Esophagus squamous epithelium (tissue), 4 donors: ENCODE measurements around the gene MBOAT7.

ENCODE experiments used
- POLR2A ChIP-seq, 4 donors: fragments of 450-650 bp; IDR thresholded peaks; one replicate each; pipeline ENCODE4 v1.6.1; 2017; ENCODE audit warnings: antibody characterized with exemption in 4 of 4, mild to moderate bottlenecking in 4 of 4, moderate library complexity in 3 of 4
- TF ChIP-seq, protein P1 (sequence below), 6 experiments: fragments of 450-650 bp in 4 of 6; fragments of 200-600 bp in 2 of 6; sonication (generic) in 2 of 6; IDR thresholded peaks; one replicate each; pipeline ENCODE4 v1.5.1; 2016 to 2019; ENCODE audit warnings: antibody characterized with exemption in 6 of 6, mild to moderate bottlenecking in 4 of 6, moderate library complexity in 4 of 6

DNA sequence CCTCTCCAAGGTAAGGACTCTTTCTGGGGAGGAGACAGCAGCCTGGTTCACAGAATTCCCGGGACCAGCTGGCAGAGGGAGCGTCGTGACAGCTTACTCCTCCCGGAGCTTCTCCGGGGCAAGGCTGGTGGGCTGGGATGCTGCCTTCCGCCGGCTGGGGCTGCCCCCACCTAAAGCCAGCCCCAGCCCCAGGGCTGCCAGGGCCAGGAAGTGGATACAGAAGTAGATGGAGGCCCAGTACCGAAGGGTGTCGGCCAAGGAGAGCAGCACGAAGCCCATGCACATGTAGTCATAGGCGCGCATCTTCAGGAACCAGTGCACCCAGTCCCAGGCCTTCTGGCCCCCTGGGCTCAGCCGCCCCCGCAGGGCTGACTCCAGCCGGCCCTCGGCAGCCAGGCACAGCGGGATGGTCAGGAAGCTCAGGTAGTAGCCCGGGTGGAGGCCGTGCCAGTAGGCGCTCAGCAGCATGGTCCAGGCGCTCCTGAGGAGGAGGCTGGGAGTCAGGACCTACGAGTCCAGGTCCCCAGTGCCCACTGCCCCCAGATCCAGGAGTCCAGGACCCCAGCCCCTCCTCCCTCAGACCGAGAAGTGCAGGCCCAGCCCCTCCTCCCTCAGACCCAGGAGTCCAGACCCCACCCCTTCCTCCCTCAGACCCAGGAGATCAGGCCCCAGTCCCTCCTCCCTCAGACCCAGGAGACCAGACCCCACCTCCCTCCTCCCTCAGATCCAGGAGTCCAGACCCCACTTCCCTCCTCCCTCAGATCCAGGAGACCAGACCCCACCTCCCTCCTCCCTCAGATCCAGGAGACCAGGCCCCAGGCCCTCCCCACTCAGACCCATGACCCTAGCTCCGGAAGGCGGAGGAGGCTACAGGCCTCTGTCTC is 15.2 kb downstream of the MBOAT7 start:
- no peak for TF ChIP-seq POLR2A (IDR thresholded peaks at IDR 0.05)
- TF ChIP-seq, protein P1, sequence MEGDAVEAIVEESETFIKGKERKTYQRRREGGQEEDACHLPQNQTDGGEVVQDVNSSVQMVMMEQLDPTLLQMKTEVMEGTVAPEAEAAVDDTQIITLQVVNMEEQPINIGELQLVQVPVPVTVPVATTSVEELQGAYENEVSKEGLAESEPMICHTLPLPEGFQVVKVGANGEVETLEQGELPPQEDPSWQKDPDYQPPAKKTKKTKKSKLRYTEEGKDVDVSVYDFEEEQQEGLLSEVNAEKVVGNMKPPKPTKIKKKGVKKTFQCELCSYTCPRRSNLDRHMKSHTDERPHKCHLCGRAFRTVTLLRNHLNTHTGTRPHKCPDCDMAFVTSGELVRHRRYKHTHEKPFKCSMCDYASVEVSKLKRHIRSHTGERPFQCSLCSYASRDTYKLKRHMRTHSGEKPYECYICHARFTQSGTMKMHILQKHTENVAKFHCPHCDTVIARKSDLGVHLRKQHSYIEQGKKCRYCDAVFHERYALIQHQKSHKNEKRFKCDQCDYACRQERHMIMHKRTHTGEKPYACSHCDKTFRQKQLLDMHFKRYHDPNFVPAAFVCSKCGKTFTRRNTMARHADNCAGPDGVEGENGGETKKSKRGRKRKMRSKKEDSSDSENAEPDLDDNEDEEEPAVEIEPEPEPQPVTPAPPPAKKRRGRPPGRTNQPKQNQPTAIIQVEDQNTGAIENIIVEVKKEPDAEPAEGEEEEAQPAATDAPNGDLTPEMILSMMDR (IDR thresholded peaks at IDR 0.05), result no peak
